Measurements from ENCODE around the gene NEK4.

NEK4 gene

GRCh38 chr3:52721730-52722008, 49.1 kb downstream of the NEK4 start:
- no peak for TF ChIP-seq CTCF (conservative IDR thresholded peaks at IDR 0.05; ENCODE audit: low read depth, low read length)
- no peak overlapping the region for H3K4me3 ChIP-seq (ENCODE audit: low read depth, low read length)
- DNase-seq (ENCODE audit: low read depth) = no peak

GRCh38 chr3:52721002-52721729, 49.6 kb downstream of the NEK4 start:
- H3K4me3 ChIP-seq (ENCODE audit: low read depth, low read length) = no peak overlapping the region
- peak; percentile 2 for DNase-seq (ENCODE audit: low read depth)

GRCh38 chr3:52719618-52720017, 51.1 kb downstream of the NEK4 start:
- DNase-seq (ENCODE audit: low read depth) = no peak
- TF ChIP-seq CTCF (conservative IDR thresholded peaks at IDR 0.05; ENCODE audit: low read depth, low read length) = no peak
- H3K4me3 ChIP-seq (ENCODE audit: low read depth, low read length) = no peak overlapping the region

More at GRCh38 chr3:52721002-52721729, 49.6 kb downstream of the NEK4 start:
- TF ChIP-seq CTCF (conservative IDR thresholded peaks at IDR 0.05; ENCODE audit: low read depth, low read length) = no peak

- no peak overlapping the region for H3K4me3 ChIP-seq (ENCODE audit: low read depth, low read length)
- no peak for DNase-seq (ENCODE audit: low read depth)
- no peak for TF ChIP-seq CTCF (conservative IDR thresholded peaks at IDR 0.05; ENCODE audit: low read depth, low read length)
Observed at GRCh38 chr3:52715714-52716305, 54.9 kb downstream of the NEK4 start.

- TF ChIP-seq CTCF (conservative IDR thresholded peaks at IDR 0.05; ENCODE audit: low read depth, low read length) = no peak
- no peak for DNase-seq (ENCODE audit: low read depth)
- H3K4me3 ChIP-seq (ENCODE audit: low read depth, low read length) = no peak overlapping the region
Observed at GRCh38 chr3:52714335-52715302, 56.1 kb downstream of the NEK4 start.

GRCh38 chr3:52712291-52713212, 58.2 kb downstream of the NEK4 start:
- no peak overlapping the region for H3K4me3 ChIP-seq (ENCODE audit: low read depth, low read length)
- DNase-seq (ENCODE audit: low read depth) = no peak

More at GRCh38 chr3:52712291-52713212, 58.2 kb downstream of the NEK4 start:
- no peak for TF ChIP-seq CTCF (conservative IDR thresholded peaks at IDR 0.05; ENCODE audit: low read depth, low read length)
